HG03045 (cell line): ENCODE data around the gene EML5.

Experiments used
- ATAC-seq: cut with Tn5 transposase; IDR thresholded peaks from one replicate; pipeline ENCODE4 v1.9.1; 2021; ENCODE audit warnings: mild to moderate bottlenecking, moderate library complexity; ENCODE audit not compliant: unreplicated experiment

EML5 gene

DNA sequence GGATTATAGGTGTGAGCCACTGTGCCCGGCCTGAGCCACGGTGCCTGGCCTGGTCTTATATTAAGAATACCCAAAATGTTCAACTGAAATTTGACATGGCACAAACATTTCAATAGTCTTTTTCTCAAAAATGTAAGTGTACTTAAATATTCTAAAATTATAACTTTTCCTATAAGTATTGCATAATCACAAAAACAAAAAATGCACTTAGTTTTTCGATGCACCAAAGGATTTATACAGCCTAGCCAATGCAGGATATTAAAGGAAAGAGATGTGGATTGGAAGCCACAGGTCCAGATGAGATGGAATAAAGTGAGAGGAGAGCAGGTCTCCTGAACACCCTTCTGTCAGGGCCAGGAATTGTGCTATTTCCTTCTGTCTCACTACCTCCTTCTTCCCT is 167.1 kb downstream of the EML5 start:
- no peak for ATAC-seq

DNA sequence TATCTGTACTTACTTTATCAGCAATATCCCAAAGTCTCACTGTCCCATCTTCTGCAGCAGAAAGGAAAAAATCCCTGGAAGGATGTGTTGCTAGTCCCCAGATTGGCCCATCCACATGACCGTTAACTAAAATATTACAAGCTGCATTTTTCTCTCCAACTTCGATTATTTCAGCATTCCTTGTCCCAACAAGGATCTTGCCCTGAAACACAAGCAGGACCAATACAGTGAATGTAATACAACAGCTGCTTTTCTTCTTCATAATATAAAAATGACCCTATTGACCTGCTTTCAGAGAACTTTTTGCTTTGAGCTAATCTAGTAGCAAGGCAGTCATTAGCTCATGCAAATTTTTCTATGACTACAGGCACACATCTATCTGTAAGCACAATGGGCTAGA is 171.7 kb downstream of the EML5 start:
- no peak for ATAC-seq

DNA sequence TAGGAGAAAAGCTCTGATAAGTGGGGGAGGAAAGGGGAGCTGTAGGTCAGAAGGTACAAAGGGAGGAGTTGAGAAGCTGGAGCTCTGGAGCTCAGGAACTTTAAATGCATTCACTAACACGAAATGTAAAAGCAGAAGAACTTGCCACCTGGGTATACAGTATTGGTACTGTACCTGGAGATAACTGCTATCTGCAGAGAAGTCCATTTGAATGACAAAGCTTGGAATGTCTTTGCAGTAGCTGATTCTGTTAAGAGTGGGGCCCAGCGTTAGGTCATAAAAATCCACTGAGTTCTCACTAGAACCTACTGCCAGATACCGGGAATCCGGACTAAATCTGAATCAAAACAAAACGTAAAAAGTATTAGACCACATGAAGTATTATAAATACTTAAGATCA is 174.3 kb downstream of the EML5 start:
- no peak for ATAC-seq

DNA sequence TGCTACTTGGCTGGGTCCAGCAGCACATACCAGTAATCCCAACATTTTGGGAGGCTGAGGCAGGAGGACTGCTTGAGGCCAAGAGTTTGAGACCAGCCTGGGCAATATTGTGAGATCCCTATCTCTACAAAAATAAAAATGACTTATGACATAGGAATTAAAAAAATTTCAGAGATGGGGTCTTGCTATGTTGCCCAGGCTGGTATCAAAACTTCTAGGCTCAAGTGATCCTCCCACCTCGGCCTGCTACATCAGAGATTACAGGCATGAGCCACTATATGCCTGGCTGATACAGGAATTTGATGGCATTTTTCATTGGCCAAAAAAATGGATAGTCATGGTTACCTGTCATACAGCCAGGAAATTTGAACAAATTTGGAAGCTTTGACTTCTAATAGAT is 175.3 kb downstream of the EML5 start:
- no peak for ATAC-seq

DNA sequence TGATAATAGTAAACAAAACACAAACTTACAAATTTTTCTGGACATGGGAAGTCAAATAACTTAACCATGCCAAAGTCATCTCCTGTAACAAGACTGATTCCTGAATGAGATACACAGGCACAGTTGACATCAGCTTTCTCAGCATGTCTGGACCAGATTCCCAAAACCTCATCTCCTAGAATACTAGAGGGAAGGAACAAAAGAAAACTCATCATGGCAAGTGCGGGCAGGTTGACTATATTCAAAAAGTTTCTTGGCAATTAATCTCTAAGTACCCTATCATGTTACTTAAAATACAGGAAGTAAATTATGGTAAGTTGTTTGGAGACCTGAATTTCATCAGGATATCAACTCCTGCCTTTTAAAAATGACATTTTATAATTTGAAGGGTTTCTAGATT is 176.1 kb downstream of the EML5 start:
- no peak for ATAC-seq

DNA sequence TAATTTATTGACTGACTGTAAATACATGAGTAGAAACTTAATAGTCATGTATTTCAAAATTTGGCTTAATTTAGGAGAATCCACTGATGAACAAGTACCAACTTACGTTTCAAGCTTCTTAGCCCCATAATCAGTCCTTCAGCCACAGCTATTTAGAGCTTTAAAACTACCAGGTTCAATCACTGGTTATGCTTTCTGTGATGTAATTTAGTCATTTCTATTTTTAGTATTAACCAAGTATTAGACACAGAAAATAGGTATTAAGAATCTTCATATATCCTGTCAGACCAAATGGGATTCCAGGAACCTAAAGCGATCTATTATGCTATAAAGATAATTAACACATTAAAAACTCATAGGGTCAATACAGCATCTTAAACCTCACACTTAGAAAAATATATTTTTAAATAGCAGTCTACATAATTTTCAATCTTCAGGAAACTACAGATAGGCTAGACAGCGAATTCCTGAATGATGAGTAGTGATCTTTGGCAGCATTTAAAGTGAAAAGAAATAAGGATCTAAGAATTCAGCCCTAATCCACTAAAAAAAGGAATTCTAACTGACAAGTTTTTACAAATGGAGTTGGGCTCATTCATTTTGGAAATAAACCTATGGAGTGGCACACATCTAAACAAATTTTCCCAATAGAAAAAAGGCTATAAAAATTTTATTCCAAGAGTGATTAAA is 178.4 kb downstream of the EML5 start:
- no peak for ATAC-seq

DNA sequence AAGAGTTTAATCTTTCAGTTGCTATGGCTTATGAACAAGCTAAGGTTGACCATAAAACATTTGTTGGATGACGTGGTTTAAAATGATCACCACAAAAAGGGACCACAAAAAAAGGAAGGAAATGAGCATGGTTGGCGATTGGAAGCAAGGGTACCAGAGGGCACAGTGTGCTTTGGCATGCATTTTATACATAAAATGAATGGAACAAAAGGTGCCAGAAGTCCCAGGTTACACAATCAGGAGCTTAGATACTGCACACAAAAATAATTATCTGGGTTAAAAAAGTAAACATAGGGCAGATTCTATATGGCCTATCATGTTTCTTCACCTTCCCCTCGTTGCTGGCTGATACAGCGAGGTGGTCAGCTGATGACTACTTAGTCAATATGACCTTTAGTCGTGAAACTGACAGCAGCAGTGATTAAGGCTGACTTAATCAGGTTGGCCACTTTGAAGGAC is 179.2 kb downstream of the EML5 start:
- no peak for ATAC-seq

DNA sequence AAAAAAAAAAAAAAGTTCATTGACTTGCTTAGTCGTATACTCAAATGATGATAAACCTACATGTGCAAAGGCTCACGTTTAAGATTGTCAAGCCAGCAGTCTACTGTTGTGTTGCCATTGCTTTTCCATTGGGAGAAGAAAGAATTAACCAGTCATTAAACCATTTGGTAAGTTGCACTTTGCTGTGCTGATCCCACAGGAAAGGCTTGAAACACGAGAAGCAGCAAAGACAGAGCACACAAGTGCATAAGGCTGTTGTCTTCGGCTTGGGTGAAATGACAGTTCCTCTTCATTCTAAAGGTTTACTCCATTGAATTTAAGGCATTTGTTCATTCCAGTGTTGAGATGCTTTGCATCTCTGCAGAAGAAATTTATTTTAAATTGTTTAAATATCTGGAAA is 179.8 kb downstream of the EML5 start:
- no peak for ATAC-seq

DNA sequence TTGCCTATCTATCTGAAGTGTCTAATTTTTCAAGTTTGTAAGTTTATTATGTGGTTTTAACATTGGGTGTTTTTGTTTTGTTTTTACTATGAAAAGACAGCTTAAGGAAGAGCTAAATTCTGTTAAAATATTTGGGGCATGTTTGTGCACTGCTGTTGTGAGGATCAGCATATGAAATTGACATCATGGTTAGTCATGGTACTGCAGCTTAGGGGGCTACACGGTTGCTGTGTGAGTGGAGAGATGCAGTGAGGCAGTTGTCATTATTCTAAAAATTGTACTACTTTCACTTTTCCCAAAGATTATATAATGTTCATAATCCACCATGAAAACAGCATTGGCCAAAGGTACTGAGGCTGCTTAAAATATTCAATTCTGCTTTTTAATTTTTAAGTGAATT is 180.9 kb downstream of the EML5 start:
- ATAC-seq, result no peak

DNA sequence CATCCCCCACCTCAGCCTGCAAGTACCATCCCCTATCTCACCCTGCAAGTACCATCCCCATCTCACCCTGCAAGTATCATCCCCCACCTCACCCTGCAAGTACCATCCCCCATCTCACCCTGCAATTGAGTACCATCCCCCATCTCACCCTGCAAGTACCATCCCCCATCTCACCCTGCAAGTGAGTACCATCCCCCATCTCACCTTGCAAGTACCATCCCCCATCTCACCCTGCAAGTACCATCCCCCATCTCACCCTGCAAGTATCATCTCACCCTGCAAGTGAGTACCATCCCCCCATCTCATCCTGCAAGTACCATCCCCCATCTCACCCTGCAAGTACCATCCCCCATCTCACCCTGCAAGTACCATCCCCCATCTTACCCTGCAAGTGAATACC is 184.9 kb downstream of the EML5 start:
- no peak for ATAC-seq

DNA sequence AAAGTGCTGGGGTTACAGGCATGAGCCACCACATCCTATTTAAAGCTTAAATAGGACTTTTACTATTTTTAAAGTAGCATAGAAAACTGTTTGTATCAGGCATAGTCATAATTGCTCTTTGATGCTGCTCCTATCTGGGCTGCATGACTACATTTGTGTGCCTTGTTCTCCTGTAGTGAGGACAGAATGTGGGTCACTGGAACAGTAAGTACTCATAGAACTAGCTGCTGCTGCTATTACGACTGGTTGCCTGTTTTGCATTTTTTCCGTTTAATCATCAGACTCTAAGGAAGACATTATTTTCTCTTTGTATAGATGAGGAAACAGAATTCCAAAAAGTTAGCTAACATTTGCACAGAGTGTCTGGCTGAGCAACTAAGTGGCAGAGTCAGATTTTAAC is 187.2 kb downstream of the EML5 start:
- ATAC-seq, result no peak

DNA sequence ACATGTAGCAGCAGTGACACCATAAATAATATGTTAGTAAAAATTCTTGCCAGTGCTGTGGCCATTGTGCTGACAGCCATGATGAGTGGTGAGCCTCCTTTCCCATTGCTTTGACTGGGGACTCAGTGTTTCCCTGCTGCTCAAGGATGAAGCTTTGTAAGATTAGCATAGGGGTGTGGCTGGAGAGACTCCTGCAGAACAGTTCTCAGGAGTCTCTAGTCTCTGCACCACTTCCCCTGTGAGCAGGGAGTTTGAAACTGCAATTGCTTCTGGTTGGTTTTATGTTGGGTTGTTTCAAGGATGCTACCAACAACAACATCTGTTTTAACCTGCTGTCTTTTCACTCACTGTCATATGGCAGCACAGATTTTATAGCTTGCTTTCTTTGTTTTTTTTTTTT is 188.5 kb downstream of the EML5 start:
- no peak for ATAC-seq

DNA sequence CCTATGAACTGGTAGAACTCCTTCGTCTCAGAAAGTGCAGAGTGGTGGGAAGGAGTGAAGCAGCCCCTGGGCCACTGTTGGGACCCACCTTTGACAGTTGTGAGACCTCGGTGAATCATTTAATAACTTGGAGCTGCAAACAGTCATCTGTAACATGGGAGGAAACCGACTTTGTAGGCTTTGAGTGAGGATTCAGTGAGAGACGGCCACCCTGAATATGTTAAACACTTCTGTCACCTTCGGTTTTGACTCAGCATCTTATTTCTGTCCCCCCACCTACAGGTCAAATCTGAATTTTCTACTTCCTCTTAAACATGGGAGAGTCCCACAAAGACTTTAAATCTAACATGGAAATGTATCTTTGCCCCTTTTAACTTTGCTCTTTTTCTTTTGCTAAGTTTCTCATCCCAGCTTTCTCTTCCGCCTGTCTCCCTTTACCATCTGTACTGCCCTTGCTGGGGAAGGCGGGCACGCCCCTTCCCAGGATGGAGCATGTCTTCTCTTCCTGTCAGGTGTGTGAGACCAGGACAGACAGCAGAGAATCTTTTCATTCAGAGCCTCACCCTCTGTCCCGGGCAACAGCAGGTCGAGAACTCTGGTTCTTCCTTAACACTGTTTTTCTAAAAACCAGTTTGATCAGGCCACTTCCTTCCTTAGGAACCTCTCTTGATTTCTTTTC is 192.9 kb downstream of the EML5 start:
- peak; percentile 90 for ATAC-seq

DNA sequence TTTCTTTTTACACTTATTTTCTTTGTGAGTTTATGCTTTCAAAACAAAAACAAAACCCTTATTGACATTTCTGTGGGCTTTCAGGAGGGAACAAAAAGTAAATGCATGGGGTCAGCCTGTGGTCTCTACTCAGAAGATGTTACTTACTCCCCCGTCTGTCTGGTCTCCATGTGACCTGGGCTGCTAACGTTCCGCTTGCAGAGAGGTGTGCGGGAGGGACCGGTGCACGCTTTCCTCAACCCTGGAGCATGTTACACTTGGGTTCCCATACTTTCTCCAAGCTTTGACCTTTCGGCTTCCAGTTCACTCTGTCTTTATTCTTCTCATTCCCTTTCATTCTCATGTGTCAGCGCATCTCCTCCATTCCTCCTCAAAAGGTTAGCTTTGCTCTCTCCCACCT is 193.4 kb downstream of the EML5 start:
- peak; percentile 30 for ATAC-seq

DNA sequence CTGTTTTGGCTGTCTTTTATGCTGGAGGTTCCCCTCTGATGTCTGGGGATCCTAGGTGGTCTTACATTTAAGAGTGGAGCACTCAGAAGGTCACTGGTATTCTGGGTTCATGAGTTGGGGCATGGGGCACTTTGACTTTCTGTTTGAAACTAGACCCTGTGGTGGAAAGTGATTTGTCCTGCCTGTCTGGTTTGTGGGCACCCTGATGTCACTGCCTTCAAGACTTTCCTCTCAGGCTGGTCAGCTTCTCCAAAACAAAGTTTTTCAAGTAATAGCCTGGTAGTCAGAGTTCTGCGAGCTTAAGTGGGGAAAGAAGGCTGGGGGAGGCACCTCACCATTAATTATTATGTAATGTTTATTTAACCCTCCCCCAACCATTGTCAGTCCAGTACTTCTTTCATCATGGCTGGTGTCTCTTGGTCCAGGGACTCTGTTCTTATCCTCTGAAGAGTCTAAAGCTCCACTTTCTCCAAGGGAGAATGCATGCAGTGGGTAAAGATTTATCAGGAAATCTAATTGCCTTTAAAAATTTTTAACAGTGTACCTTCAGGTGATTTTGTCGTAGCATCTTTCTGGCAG is 194.6 kb downstream of the EML5 start:
- ATAC-seq, result no peak

DNA sequence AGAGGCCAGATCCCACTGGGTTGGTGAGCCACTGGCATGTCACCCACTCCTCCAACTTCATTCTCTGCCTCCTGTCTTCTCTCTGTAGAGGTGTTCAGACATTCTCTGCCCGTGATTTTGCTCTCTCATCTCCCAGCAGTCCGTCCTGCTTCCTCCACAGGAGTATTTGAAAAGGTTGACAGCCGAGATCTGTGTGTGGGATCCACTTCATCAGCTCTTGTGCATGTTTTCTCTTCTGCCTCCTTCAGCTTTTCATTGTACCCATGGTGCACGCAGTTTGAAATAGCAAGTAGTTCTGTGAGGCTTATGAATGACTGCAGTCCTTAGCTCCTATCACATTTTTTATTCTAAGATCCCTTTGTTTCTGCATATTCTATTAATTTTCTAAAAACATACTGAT is 195.2 kb downstream of the EML5 start:
- no peak for ATAC-seq

DNA sequence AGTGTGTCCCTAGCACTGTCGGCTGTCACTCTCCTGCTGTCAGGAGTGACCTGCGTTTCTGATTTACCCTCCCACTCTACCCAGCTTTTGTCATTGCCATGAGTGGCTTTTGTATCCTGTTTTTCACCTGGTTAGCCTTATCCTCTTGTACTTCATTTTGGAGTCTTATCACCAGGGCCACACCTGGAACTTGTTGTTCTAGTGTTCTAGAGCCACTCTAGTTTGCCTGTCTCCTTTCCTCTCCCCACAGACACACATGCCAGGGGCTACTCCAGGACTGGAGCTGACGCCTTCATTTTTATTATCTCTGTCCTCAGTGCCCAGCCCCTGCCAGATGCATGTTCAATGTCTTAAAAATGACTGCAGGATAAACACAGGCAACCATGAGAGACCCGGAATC is 195.7 kb downstream of the EML5 start:
- no peak for ATAC-seq

DNA sequence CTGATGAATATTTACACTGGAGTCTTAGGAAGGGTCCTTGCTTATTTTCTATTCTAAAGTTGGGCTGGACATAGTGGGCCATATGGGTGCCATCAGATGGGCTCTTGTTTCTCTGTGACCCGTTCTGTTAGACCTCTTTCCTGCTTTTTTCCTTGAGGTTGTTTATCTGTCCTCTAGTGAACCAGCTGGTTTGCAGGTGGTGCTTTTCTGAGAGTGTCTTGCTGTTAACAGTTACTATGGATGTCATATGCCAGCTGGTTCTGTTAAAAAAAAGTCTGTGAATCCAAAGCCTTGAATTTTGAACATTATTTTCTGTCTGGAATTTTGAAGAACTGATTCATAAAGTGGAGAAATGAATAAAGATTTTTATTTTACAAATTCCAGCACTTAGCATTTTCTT is 200.7 kb downstream of the EML5 start:
- no peak for ATAC-seq

DNA sequence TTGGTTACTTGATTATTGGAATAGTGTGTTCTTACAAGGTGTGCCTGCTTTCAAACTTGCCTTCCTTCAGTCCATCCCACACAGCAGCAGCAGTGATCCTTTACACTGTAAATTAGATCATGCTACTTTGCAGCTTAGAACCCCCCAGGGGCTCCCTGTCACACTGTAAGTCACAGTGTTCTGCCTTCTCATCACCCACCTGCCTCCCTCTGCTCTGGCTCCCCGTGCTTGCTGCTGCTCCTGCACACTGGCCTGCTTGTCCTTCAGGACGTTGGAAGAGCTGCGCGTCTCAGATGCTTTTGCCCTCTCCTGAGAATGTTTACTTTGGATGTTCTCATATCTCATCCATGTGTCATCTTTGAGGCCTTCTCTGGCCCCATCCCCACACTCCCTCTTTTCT is 202.6 kb downstream of the EML5 start:
- no peak for ATAC-seq

DNA sequence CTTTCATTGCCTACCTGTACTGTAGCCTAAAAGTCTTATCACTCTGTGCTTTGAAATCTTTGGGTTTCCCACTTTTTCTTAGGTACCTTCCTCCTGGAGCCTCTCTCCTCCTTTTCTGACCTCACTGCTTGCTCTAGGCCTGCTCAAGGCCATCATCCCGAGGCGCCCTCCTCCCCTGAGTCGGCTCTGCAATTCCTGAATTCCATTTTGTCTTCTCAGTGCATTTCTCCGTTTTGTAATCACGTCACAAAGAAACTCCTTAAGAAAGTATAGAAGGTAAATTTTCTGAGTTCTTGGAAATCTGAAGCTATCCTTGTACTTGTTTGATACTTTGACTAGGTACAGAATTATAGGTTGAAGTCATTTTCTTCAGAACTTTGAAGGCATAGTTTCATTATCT is 204.7 kb downstream of the EML5 start:
- ATAC-seq, result no peak

DNA sequence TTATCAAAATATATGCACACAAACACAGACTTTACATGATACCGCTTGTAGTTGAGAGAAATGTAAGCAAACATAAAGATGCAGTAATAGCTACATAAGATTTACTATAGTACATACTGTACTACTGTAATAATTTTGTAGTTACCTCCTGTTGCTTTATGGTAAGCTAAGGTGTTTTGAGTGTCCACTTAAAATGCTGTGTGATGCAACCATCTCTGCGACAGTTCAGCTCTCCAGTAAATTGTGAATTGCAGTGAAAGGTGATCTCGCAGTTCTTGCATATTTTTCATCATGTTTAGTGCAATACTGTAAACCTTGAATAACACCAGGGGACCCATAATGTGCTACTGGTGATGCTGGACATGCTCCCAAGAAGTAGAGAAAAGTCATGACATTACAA is 208.3 kb downstream of the EML5 start:
- no peak for ATAC-seq

DNA sequence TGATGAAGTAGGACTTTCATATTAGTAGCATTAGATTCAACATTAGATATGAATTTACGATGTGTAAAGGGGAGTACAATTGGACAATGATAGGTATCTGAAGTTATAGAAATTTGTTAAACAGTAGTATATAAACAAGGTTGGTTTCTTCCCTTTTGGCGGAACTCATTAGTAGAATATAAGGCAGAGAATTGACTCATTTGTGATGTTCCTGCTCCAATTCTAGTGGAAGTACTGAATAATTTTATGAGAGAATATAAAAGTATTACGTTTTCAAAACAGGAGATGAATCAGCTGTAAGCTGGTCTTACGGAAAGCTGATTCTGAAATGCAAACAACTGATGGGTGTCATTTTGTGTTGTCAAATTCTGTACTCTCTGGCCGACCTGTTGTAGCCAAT is 216.5 kb downstream of the EML5 start:
- no peak for ATAC-seq

DNA sequence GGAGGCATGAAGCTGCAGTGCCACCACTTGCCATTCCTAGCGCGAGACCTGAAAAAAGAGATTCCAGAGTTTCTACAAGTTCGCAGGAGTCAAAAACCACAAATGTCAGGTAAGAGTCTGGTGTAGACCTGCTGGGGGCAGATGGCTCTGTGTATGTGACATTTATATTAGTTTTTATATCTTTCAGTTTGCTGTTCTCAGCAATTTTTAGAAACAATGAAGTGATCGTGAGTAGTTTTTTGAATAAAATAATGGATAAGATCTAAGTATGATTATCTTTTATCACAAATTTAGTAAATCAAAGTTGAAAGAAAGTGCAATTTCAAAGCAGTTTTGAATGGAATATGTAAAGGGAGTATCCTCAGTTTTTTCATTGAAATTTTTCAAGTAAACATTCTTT is 220.6 kb downstream of the EML5 start:
- no peak for ATAC-seq
